ENCODE data around the gene ID1. TPM values are rescaled to one million over a fixed set of nuclear protein-coding genes. Genes with fewer than 3 reads are reported as not detected.

The ID1 gene
- total RNA-seq, 4 donors from 2014 or later, result 422 to 839 (median 555) TPM

DNA sequence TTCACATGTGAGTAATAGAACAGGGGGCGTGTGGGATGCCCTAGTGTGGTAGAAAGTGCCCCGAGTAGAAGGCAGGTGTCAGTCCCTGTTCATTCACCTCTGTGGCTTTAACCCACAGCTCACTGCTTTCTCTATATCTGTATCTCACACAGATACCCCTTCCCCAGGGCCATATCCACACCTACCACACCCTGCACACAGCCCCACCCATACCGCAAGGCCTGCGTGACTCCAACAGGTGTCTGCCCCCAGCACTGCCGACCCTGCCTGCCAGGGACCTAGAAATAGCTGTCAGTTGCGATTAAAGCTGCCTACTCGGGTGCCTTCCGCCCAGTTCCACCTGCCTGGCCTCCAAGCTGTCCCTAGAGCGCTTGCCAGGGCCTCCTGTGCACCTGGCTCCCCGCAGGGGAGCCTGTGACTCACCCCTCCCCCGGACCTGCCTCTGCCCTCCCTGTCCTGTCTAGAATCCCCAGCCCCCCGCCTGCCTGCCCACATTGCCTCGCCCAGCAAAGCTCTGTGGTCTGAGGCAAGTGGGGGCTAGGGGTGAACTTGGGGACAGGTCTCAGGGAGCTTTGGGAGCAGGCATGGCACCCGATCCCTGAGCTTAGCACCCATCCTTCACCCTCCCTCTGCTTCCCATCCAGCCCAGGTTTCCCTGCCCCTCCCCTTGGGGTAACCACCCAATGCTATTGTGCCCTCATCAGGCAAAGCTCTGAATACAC lies 38.3 kb upstream of the ID1 start:
- peaks cover 31 to 99% (median 55%) of the 10 kb centered on the region in 3 donors for H3K4me1 ChIP-seq
- TF ChIP-seq POLR2A (IDR thresholded peaks at IDR 0.05), result no peak
- TF ChIP-seq CTCF (IDR thresholded peaks at IDR 0.05), result no peak
- peak overlapping the region in 3 of 4 donors; percentile 2 to 33 (median 21) for H3K4me3 ChIP-seq
- H3K27me3 ChIP-seq, result no peaks in the 10 kb centered on the region
- DNase-seq, result no peak
- H3K27ac ChIP-seq, result peak overlapping the region; percentile 86 to 94 (median 90)
- intact Hi-C loops (cut with DNase I), result loop anchor here (10.0 kb wide), 1 partner anchor 158 kb away; the partner anchor contains the start of gene BCL2L1
- H3K9me3 ChIP-seq, result no peaks in the 10 kb centered on the region
- 43 to 44% methylated on average over 4 to 6 of the region's 14 CpGs for WGBS, 2 donors
- peaks cover 3 to 87% (median 11%) of the 10 kb centered on the region in 3 donors for H3K36me3 ChIP-seq

GRCh38 chr20:31567380-31567720 lies 37.7 kb upstream of the ID1 start:
- peak overlapping the region; percentile 86 to 94 (median 90) for H3K27ac ChIP-seq
- DNase-seq, result no peak
- H3K4me3 ChIP-seq, result peak overlapping the region in 2 of 4 donors; percentile 21 to 33
- intact Hi-C loops (cut with DNase I), result loop anchor here (10.0 kb wide), 1 partner anchor 157 kb away; the partner anchor contains the start of gene BCL2L1
- TF ChIP-seq POLR2A (IDR thresholded peaks at IDR 0.05) (no peak), CTCF (IDR thresholded peaks at IDR 0.05) (no peak)
- H3K36me3 ChIP-seq, result peaks cover 3 to 82% (median 11%) of the 10 kb centered on the region in 3 donors
- H3K27me3 ChIP-seq, result no peaks in the 10 kb centered on the region
- H3K4me1 ChIP-seq, result peaks cover 37 to 99% (median 60%) of the 10 kb centered on the region in 3 donors
- H3K9me3 ChIP-seq, result no peaks in the 10 kb centered on the region

GRCh38 chr20:31568041-31568731 lies 36.9 kb upstream of the ID1 start:
- intact Hi-C loops (cut with DNase I), result loop anchor here (10.0 kb wide), 1 partner anchor 157 kb away; the partner anchor contains the start of gene BCL2L1
- H3K36me3 ChIP-seq, result peaks cover 3 to 75% (median 8%) of the 10 kb centered on the region in 3 donors

GRCh38 chr20:31568773-31569162 lies 36.3 kb upstream of the ID1 start:
- H3K4me3 ChIP-seq, result no peak overlapping the region
- no peak for DNase-seq
- peaks cover 44 to 95% (median 63%) of the 10 kb centered on the region in 3 donors for H3K4me1 ChIP-seq
- TF ChIP-seq POLR2A (IDR thresholded peaks at IDR 0.05) (no peak), CTCF (IDR thresholded peaks at IDR 0.05) (no peak)
- H3K27me3 ChIP-seq, result no peaks in the 10 kb centered on the region
- intact Hi-C loops (cut with DNase I), result loop anchor here (10.0 kb wide), 1 partner anchor 156 kb away; the partner anchor contains the start of gene BCL2L1
- 79% methylated on average over 5 of the region's 5 CpGs; no CpG with 5 or more reads in 1 of the 2 donors for WGBS, 2 donors
- H3K27ac ChIP-seq, result peak overlapping the region; percentile 86 to 96 (median 93)
- no peaks in the 10 kb centered on the region for H3K9me3 ChIP-seq
- peaks cover 0 to 69% (median 8%) of the 10 kb centered on the region in 3 donors for H3K36me3 ChIP-seq

More at GRCh38 chr20:31568041-31568731, 36.9 kb upstream of the ID1 start:
- 34 to 51% methylated on average over 9 to 13 of the region's 21 CpGs for WGBS, 2 donors
- no peak overlapping the region for H3K4me3 ChIP-seq
- H3K4me1 ChIP-seq, result peaks cover 40 to 95% (median 60%) of the 10 kb centered on the region in 3 donors
- no peak for TF ChIP-seq CTCF (IDR thresholded peaks at IDR 0.05)
- TF ChIP-seq POLR2A (IDR thresholded peaks at IDR 0.05), result no peak
- no peaks in the 10 kb centered on the region for H3K27me3 ChIP-seq
- DNase-seq, result no peak
- peak overlapping the region; percentile 86 to 96 (median 93) for H3K27ac ChIP-seq
- H3K9me3 ChIP-seq, result no peaks in the 10 kb centered on the region
